Measurements from ENCODE around the gene UGT1A4. TPM values are rescaled to one million over a fixed set of nuclear protein-coding genes. Genes with fewer than 3 reads are reported as not detected.
"Not testable (repeated sequence)": the region's sequence is repeated elsewhere in the genome, so short reads cannot be mapped to it uniquely, and the experiment has no call there.

UGT1A4 gene
- total RNA-seq, 2 experiments from 2014 or later = not detected

- Mint-ChIP-seq H3K4me1 (no peaks in the 10 kb centered on the region), H3K9me3 (ENCODE audit: low read depth) (peaks cover 7% of the 10 kb centered on the region), H3K27me3 (peaks cover 15% of the 10 kb centered on the region), H3K27ac (no peak overlapping the region), H3K4me3 (no peak overlapping the region), H3K36me3 (no peaks in the 10 kb centered on the region)
- no peak for DNase-seq
- no peak for ATAC-seq
- CTCF ChIA-PET = no interaction called here
Observed at GRCh38 chr2:233746475-233747282, 28.1 kb downstream of the UGT1A4 start.

DNA sequence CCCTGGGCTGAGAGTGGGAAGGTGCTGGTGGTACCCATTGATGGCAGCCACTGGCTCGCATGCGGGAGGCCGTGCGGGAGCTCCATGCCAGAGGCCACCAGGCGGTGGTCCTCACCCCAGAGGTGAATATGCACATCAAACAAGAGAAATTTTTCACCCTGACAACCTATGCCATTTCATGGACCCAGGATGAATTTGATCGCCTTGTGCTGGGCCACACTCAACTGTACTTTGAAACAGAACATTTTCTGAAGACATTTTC is 28.7 kb downstream of the UGT1A4 start:
- CTCF ChIA-PET = no interaction called here

DNA sequence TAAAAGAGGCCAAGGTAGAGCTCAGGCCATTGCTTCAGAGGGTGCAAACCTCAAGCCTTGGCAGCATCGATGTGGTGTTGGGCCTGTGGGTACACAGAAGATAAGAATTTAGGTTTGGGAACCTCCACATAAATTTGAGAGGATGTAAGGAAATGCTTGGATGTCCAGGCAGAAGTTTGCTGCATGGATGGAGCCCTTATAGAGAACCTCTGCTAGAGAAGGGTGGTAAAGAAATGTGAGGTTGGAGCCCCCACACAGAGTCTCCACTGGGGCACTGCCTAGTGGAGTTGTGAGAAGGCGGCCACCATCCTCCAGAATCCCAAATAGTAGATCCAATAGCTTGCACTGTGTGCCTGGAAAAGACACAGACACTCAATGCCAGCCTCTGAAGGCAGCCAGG is 32.2 kb downstream of the UGT1A4 start:
- ATAC-seq; H3K36me3 Mint-ChIP-seq; H3K4me3 Mint-ChIP-seq; H3K27ac Mint-ChIP-seq; H3K9me3 Mint-ChIP-seq (ENCODE audit: low read depth); DNase-seq; H3K4me1 Mint-ChIP-seq; CTCF ChIA-PET: not testable (repeated sequence)
- H3K27me3 Mint-ChIP-seq = peaks cover 13% of the 10 kb centered on the region

More for the DNA sequence above, 28.7 kb downstream of the UGT1A4 start:
- ATAC-seq (no peak), DNase-seq (no peak)
- Mint-ChIP-seq H3K27me3 (peaks cover 15% of the 10 kb centered on the region), H3K9me3 (ENCODE audit: low read depth) (peaks cover 7% of the 10 kb centered on the region), H3K27ac (no peak overlapping the region), H3K4me3 (no peak overlapping the region), H3K4me1 (no peaks in the 10 kb centered on the region), H3K36me3 (no peaks in the 10 kb centered on the region)

DNA sequence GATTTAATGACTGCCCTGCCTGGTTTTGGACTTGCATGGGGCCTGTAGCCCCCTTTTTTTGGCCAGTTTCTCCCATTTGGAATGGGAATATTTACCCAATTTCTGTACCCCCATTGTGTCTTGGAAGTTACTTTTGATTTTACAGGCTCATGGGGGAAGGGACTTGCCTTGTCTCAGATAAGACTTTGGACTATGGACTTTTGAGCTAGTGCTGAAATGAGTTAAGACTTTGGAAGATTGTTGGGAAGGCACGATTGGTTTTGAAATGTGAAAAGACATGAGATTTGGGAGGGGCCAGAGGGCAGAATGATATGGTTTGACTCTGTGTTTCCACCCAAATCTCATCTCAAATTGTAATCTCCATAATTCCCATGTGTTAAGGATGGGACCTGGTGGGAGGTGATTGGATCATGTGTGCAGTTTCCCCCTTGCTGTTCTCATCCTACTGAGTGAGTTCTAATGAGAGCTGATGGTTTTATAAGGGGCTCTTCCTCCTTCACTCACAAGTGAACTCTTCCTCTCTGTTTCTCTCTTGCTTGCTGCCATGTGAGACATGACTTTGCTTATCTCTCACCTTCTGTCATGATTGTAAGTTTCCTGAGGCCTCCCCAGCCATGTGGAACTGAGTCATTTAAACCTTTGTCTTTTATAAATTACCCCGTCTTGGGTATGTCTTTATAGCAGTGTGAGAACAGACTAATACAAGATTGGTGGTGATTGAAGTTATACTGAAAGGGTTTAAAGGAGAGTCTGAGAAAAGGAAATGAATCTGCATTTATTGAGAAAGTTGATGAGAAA is 32.9 kb downstream of the UGT1A4 start:
- ATAC-seq; H3K4me3 Mint-ChIP-seq; DNase-seq; H3K27ac Mint-ChIP-seq; CTCF ChIA-PET; H3K9me3 Mint-ChIP-seq (ENCODE audit: low read depth); H3K36me3 Mint-ChIP-seq; H3K4me1 Mint-ChIP-seq: not testable (repeated sequence)
- peaks cover 13% of the 10 kb centered on the region for H3K27me3 Mint-ChIP-seq

GRCh38 chr2:233754872-233755611 is 36.5 kb downstream of the UGT1A4 start:
- CTCF ChIA-PET = no interaction called here
- Mint-ChIP-seq H3K9me3 (ENCODE audit: low read depth) (peaks cover 5% of the 10 kb centered on the region), H3K36me3 (no peaks in the 10 kb centered on the region), H3K4me3 (no peak overlapping the region), H3K27me3 (peaks cover 5% of the 10 kb centered on the region), H3K27ac (no peak overlapping the region), H3K4me1 (no peaks in the 10 kb centered on the region)
- DNase-seq (no peak), ATAC-seq (no peak)

DNA sequence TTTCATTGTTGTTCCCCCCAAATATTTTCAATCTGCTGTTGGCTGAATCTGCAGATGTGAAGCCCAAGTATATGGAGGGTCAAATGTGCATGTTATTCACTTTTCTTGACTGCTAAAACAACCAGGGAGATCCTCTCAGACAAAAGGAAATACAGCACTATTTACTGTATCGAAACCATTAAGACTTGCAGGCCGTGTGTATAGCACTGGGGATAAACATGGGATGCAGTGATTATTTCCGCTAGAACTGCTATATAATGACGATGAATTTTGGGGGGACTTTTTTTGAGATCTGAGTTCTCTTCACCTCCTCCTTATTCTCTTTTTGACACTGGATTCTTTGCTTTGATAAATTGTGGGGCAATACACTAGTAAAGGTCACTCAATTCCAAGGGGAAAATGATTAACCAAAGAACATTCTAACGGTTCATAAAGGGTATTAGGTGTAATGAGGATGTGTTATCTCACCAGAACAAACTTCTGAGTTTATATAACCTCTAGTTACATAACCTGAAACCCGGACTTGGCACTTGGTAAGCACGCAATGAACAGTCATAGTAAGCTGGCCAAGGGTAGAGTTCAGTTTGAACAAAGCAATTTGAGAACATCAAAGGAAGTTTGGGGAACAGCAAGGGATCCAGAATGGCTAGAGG is 38.0 kb downstream of the UGT1A4 start:
- CTCF ChIA-PET = no interaction called here
- no peak for DNase-seq
- no peaks in the 10 kb centered on the region for H3K36me3 Mint-ChIP-seq
- H3K4me3 Mint-ChIP-seq = no peak overlapping the region
- H3K9me3 Mint-ChIP-seq (ENCODE audit: low read depth) = peaks cover 1% of the 10 kb centered on the region
- no peak overlapping the region for H3K27ac Mint-ChIP-seq
- peaks cover 9% of the 10 kb centered on the region for H3K27me3 Mint-ChIP-seq
- H3K4me1 Mint-ChIP-seq = no peaks in the 10 kb centered on the region
- no peak for ATAC-seq

- CTCF ChIA-PET = no interaction called here
- H3K27ac Mint-ChIP-seq = no peak overlapping the region
- DNase-seq = no peak
- H3K4me3 Mint-ChIP-seq = no peak overlapping the region
- H3K9me3 Mint-ChIP-seq (ENCODE audit: low read depth) = no peaks in the 10 kb centered on the region
- H3K27me3 Mint-ChIP-seq = peaks cover 9% of the 10 kb centered on the region
- no peak for ATAC-seq
- H3K4me1 Mint-ChIP-seq = no peaks in the 10 kb centered on the region
- no peaks in the 10 kb centered on the region for H3K36me3 Mint-ChIP-seq
Observed at GRCh38 chr2:233758141-233758540, 39.6 kb downstream of the UGT1A4 start.

DNA sequence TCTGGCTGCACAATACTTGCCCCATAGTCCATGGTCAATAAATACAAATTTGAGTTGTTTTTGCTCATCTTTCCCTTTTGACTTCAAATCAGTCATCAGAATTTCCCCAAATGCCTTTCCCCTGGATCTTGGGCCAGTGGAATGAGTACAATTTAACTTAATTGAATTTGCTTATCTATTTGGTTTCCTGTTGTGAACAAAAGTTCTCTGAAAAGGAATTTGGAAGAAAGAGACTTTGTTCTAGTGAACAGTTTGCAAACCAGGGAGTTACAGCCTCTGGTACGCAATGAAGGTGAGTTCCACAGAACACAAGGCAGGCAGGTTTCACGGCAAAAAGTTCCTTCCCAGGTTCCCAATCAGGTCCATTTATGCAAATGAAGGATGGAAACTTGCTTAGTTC is 40.3 kb downstream of the UGT1A4 start:
- ATAC-seq (no peak), DNase-seq (no peak)
- Mint-ChIP-seq H3K4me1 (no peaks in the 10 kb centered on the region), H3K9me3 (ENCODE audit: low read depth) (no peaks in the 10 kb centered on the region), H3K27ac (no peak overlapping the region), H3K36me3 (no peaks in the 10 kb centered on the region), H3K4me3 (no peak overlapping the region), H3K27me3 (peaks cover 16% of the 10 kb centered on the region)
- CTCF ChIA-PET = no interaction called here

DNA sequence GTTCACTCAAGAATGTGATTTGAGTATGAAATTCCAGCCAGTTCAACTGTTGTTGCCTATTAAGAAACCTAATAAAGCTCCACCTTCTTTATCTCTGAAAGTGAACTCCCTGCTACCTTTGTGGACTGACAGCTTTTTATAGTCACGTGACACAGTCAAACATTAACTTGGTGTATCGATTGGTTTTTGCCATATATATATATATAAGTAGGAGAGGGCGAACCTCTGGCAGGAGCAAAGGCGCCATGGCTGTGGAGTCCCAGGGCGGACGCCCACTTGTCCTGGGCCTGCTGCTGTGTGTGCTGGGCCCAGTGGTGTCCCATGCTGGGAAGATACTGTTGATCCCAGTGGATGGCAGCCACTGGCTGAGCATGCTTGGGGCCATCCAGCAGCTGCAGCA is 41.5 kb downstream of the UGT1A4 start, which contains the start of gene UGT1A1:
TSS of gene UGT1A1 (plus strand) at position 228 of the 400 bp plus-strand sequence. CDS start at position 246, 18 bp downstream.
- ATAC-seq = no peak
- CTCF ChIA-PET = no interaction called here
- H3K27ac Mint-ChIP-seq = no peak within 1 kb of the TSS
- H3K27me3 Mint-ChIP-seq = peaks cover 25% of the 10 kb centered on the region
- no peaks in the 10 kb centered on the region for H3K4me1 Mint-ChIP-seq
- no peaks in the 10 kb centered on the region for H3K9me3 Mint-ChIP-seq (ENCODE audit: low read depth)
- DNase-seq = no peak
- H3K36me3 Mint-ChIP-seq = no peaks in the 10 kb centered on the region
- no peak within 1 kb of the TSS for H3K4me3 Mint-ChIP-seq

GRCh38 chr2:233761040-233761769 is 42.7 kb downstream of the UGT1A4 start:
- peaks cover 25% of the 10 kb centered on the region for H3K27me3 Mint-ChIP-seq

GRCh38 chr2:233764264-233764663 is 45.7 kb downstream of the UGT1A4 start:
- Mint-ChIP-seq H3K27me3 (peaks cover 22% of the 10 kb centered on the region), H3K27ac (no peak overlapping the region), H3K36me3 (no peaks in the 10 kb centered on the region), H3K9me3 (ENCODE audit: low read depth) (no peaks in the 10 kb centered on the region), H3K4me1 (no peaks in the 10 kb centered on the region), H3K4me3 (no peak overlapping the region)
- no peak for DNase-seq
- CTCF ChIA-PET = no interaction called here
- ATAC-seq = no peak

More at GRCh38 chr2:233761040-233761769, 42.7 kb downstream of the UGT1A4 start:
- Mint-ChIP-seq H3K36me3 (no peaks in the 10 kb centered on the region), H3K4me1 (no peaks in the 10 kb centered on the region), H3K27ac (no peak overlapping the region), H3K4me3 (no peak overlapping the region), H3K9me3 (ENCODE audit: low read depth) (no peaks in the 10 kb centered on the region)
- CTCF ChIA-PET = no interaction called here
- no peak for DNase-seq
- no peak for ATAC-seq

DNA sequence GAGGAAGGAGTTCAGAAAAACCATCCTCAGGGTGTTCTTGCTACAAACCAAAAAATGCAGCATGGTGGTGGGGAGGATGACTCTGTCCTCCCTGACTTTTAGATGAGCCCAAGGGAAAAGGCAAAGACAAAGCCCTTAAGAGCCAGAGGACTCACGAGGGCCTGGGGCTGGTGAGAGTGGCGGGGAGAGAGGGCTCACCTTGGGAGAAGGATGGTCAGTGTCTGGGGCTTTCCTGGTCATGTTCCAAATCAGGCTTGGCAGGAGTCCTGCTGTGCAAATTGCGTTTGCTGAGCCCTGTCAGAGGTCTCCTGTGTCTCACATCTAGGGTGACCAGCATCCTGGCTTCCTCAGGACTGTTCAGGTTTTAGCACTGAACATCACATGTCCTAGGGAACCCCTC is 46.2 kb downstream of the UGT1A4 start:
- Mint-ChIP-seq H3K9me3 (ENCODE audit: low read depth) (no peaks in the 10 kb centered on the region), H3K4me3 (no peak overlapping the region), H3K36me3 (no peaks in the 10 kb centered on the region), H3K4me1 (no peaks in the 10 kb centered on the region), H3K27ac (no peak overlapping the region), H3K27me3 (peaks cover 22% of the 10 kb centered on the region)
- CTCF ChIA-PET = no interaction called here
- DNase-seq (no peak), ATAC-seq (no peak)

GRCh38 chr2:233766416-233766815 is 47.9 kb downstream of the UGT1A4 start:
- Mint-ChIP-seq H3K4me3 (no peak overlapping the region), H3K9me3 (ENCODE audit: low read depth) (no peaks in the 10 kb centered on the region), H3K36me3 (no peaks in the 10 kb centered on the region), H3K27ac (no peak overlapping the region), H3K27me3 (peaks cover 23% of the 10 kb centered on the region), H3K4me1 (no peaks in the 10 kb centered on the region)
- no peak for DNase-seq
- no peak for ATAC-seq
- CTCF ChIA-PET = no interaction called here

All from activated CD8-positive, alpha-beta memory T cell treated with anti-CD3 and anti-CD28 coated beads, Interleukin-2, amount 10 ng/mL, durations not matched to agents 7 days and 5 days (primary cell).